Measurements from ENCODE around the gene NPAS3.

Gene NPAS3

GRCh38 chr14:33774723-33775470, 836.2 kb downstream of the NPAS3 start:
- no peak for DNase-seq

- no peak for DNase-seq
Measured at GRCh38 chr14:33776871-33777270, 838.2 kb downstream of the NPAS3 start.

DNA sequence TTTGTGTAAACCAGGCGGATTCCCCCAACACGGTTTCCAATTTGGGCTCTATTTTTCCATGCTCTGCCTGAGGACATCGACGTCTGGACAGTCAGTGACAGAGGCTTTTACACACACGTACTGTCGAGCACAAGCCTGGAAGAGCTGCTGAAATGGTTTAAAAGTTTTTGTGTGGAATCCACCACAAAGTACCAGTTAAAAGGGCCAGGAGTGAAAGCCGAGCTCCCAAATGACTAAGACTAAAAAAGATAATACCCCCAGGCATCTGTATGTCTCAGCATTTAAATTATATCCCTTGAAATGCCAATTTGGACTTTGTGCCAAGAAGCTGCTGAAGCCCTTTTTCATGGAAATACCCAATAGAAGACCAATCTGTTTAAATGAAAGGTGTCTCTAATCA, 839.0 kb downstream of the NPAS3 start:
- no peak for DNase-seq

- no peak for DNase-seq
Measured at GRCh38 chr14:33780035-33780434, 841.4 kb downstream of the NPAS3 start.

- DNase-seq = no peak
Measured at GRCh38 chr14:33781236-33781635, 842.6 kb downstream of the NPAS3 start.

- no peak for DNase-seq
Measured at GRCh38 chr14:33782923-33783322, 844.2 kb downstream of the NPAS3 start.

DNA sequence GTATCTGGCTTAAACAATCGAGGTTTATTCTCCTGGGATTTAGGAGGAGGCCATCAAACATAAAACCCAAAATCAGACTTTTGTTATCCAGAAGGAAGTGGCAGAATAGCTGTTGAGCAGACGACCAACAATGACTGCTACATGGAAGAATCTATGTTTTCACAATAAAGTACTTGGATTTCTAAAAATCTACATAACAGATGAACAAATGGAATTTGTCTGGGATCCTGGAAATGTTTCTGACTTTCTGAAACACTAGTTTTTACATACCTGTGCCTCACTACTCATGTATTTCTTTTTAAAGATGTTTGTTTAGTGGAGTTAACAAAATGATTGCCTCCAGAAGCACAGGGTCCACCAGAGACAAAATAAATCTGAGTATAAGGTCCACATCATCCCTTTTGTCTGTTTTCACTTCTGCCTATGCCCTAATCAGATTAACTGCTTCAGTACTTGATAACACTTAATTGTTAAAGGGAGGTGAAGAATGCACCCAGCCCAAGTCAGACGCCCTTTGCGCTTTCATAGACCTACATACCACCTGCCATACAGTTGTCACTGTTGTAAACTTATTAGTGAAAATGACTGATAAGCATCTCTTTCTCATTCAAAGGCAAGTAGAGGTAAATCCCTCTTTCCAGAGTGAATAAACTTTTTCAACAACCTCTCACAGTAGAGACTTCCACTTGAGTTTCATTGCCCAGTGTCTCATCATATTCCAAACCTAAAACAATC, 847.6 kb downstream of the NPAS3 start:
- no peak for DNase-seq

GRCh38 chr14:33788161-33788560, 849.5 kb downstream of the NPAS3 start:
- DNase-seq = no peak

GRCh38 chr14:33790996-33791395, 852.3 kb downstream of the NPAS3 start:
- no peak for DNase-seq

DNA sequence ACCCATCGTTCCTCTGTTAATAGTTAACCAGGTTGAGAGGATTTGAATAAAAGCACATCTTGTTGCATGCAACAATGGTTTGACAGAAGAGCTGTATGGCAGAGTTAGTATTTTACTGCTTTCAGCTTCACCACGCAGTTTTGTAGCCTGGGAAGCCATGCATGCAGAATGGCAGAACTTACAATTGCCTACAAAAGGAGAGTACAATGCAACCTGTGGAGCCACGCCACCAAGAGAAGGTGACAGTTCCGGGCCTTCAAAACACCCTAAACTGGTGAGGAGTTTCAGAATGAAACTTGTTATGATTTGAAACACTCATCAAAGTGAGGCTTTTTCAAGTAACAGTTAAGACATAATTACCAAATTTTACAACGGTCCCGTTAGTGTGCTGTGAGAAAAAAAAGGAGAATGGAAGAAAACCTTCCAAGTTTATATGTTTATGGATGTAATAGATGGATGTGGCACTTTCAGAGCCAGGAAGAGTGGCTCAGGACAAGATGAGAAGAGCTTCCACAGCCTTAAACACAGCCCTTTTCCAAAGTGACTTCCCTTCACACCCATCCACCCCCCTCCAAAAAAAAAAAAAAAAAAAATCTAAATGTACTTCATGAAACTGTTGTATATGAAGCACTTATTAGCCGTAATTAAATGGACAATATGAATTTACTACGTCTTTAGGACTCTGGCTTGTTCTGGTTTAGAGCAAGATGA, 853.5 kb downstream of the NPAS3 start:
- DNase-seq = no peak

GRCh38 chr14:33792720-33793368, 854.2 kb downstream of the NPAS3 start:
- peak; percentile 60 for DNase-seq

DNA sequence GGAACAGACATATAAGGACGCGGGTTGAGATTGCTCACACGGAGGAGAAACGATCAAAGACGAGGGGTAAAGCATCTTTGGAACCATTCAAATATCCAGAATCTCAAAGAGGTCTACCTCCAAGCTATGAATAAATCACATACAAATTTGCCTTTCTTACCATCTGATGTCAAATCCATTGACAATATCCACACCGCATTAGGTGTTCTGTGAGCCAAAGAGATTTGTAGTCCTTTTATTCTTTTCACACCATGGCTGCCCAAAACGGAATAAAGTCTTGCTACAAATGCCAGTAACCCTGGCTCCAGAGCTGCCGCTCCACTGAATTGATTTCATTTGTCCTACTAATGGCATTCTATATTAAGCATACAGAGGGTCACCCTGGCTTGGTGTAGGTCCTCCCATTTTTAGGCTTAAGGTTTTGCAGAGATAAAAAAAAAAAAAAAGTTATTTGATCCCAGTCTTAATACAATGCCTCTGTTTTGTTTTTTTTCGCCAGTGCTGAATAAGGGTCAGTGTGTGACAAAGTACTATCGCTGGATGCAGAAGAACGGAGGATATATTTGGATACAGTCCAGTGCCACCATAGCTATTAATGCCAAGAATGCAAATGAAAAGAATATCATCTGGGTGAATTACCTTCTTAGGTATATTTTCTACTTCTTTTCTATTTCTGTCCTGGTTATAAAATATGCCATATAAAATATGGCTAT, 854.9 kb downstream of the NPAS3 start:
- no peak for DNase-seq

GRCh38 chr14:33794791-33795305, 856.2 kb downstream of the NPAS3 start:
- no peak for DNase-seq

DNA sequence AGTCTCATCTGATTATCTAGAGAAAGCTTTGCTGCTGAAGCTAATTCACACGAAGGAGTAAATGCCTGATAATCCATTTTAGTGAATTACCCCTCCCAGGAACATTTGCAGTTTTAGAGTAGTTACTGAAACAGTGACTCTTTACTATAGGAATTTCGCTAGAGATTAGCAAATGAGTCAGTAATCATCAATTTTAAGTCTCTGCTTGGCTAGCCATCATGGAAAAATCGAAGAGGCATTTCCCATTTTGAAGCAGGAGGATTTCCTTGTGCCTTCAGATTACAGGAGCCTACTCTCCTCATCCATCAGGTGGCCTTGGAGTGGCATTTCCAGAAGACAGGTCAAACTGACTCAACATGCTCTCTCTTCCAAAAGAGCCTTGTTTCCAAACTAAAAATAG, 857.7 kb downstream of the NPAS3 start:
- DNase-seq = no peak

DNA sequence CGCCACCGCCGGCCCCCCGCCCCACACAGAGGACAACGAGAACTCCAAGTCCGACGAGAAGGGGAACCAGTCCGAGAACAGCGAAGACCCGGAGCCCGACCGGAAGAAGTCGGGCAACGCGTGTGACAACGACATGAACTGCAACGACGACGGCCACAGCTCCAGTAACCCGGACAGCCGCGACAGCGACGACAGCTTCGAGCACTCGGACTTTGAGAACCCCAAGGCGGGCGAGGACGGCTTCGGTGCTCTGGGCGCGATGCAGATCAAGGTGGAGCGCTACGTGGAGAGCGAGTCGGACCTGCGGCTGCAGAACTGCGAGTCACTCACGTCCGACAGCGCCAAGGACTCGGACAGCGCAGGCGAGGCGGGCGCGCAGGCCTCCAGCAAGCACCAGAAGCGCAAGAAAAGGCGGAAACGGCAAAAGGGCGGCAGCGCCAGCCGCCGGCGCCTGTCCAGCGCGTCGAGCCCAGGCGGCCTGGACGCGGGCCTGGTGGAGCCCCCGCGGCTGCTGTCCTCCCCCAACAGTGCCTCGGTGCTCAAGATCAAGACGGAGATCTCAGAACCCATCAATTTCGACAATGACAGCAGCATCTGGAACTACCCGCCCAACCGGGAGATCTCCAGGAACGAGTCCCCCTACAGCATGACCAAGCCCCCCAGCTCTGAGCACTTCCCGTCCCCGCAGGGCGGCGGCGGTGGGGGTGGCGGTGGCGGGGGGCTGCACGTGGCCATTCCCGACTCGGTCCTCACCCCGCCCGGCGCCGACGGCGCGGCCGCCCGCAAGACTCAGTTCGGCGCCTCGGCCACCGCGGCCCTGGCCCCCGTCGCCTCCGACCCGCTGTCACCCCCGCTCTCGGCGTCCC, 861.3 kb downstream of the NPAS3 start:
- no peak for DNase-seq

DNA sequence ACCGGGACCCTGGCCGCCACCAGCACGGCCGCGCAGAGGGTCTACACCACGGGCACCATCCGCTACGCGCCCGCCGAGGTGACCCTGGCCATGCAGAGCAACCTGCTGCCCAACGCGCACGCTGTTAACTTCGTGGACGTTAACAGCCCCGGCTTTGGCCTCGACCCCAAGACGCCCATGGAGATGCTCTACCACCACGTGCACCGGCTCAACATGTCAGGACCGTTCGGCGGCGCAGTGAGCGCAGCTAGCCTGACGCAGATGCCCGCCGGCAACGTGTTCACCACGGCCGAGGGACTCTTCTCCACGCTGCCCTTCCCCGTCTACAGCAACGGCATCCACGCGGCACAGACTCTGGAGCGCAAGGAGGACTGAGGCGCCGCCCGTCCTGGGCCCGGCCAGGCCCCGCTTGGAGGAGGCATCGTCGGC, 862.1 kb downstream of the NPAS3 start:
- DNase-seq = no peak

DNA sequence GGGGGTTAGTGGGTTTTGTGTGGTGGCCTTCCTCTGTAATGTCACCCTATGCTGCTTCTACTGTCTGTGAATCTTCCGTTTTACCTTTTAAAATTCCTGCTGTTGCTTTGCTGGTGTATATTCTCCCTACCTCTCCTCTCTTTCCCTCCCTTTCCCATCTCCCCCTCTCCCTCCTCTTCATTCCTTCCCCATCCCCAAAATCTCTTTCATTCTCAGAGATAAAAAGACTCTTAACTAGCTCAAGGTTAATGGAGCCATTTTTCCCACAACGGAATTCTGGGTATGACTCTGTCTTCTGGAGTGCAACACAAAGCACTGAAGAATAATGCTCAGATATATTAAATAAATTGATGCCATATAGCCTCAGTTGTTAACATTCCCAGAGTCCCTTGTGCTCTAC, 864.1 kb downstream of the NPAS3 start:
- no peak for DNase-seq

GRCh38 chr14:33805593-33805992, 866.9 kb downstream of the NPAS3 start:
- DNase-seq = no peak

GRCh38 chr14:33806905-33807304, 868.2 kb downstream of the NPAS3 start:
- no peak for DNase-seq

- DNase-seq = no peak
Measured at GRCh38 chr14:33808187-33808586, 869.5 kb downstream of the NPAS3 start.

DNA sequence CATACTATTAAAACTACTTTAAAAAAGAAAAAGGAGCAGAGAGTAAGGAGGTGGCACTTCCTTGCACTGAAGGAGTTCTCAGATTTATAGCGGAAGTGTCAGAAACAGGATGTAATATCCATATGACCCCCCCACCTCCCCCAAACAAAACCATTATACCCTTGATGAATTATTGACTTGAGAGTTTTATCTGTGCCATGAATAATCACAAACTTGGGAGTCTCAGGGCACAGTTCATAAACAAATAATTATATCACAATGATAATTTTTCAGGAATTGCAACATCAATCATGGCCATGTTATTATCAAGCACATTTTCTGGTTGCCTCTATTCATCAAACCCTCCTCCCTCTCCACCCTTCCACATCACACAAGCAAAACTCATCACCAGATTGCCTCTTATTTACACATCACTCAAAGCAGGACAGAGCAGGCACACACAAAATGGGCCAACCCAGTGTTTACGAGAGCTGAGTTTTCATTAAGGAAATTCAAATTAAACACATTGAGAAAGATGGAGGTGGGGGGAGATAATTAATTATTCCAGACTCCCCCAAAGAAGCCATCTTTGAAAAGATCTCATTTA, 870.8 kb downstream of the NPAS3 start:
- DNase-seq = no peak

Measured in stimulated activated naive CD4-positive, alpha-beta T cell treated with Interleukin-2 at 50 U/mL for 16 hours (primary cell).